Loucy (cell line): ENCODE data around the gene QRFP.

ENCODE experiments used
- CTCF ChIP-seq: fragments of 200-600 bp; sonication (generic); conservative IDR thresholded peaks from 2 replicates; pipeline ENCODE4 v1.5.1; 2014; ENCODE audit warnings: mild to moderate bottlenecking, antibody characterized with exemption, low read length
- EZH2phosphoT487 ChIP-seq: fragments of 200-600 bp; IDR thresholded peaks from 2 replicates; pipeline ENCODE4 v1.6.1; 2018; ENCODE audit warnings: antibody characterized with exemption, mild to moderate bottlenecking, moderate library complexity, borderline replicate concordance

- TF ChIP-seq CTCF: no peak
- TF ChIP-seq EZH2phosphoT487: no peak
Observed at GRCh38 chr9:130872912-130873503, 23.6 kb downstream of the QRFP start.
